Ovary (tissue), 9 donors: ENCODE results near the gene STT3B. TPM values are rescaled to one million over a fixed set of nuclear protein-coding genes. Genes with fewer than 3 reads are reported as not detected.

Experiments used
- DNase-seq, 5 donors: peaks; one replicate each; pipeline ENCODE4 v3.0.0-alpha.2; 2019 to 2020
- H3K27ac ChIP-seq, 2 donors: fragments of 200-600 bp; one replicate each; pipeline versions ENCODE4 v1.5.1 to v1.8.0; 2019 to 2022
- H3K27me3 ChIP-seq: fragments of 200-600 bp; one replicate; pipeline ENCODE4 v1.8.0; 2022
- H3K36me3 ChIP-seq: fragments of 200-600 bp; sonication (generic); one replicate; pipeline ENCODE4 v1.5.1; 2019
- H3K4me1 ChIP-seq: one replicate; pipeline ENCODE4 v1.8.1; 2013; ENCODE audit warnings: mild to moderate bottlenecking, moderate library complexity; ENCODE audit not compliant: insufficient read depth
- H3K4me3 ChIP-seq: fragments of 200-600 bp; sonication (generic); one replicate; pipeline ENCODE4 v1.5.1; 2017
- H3K9me3 ChIP-seq, 2 donors: fragments of 200-600 bp in 1 of 2; sonication (generic) in 1 of 2; one replicate each; pipeline versions ENCODE4 v1.5.1 to v1.8.1; 2013 to 2019; ENCODE audit warnings: mild to moderate bottlenecking in 1 of 2, moderate library complexity in 1 of 2
- EP300 ChIP-seq: sonication (generic); formaldehyde crosslinking; IDR thresholded peaks from one replicate; pipeline ENCODE4 v1.6.1; 2017; ENCODE audit warnings: antibody characterized with exemption
- POLR2A ChIP-seq: fragments of 450-650 bp; IDR thresholded peaks from one replicate; pipeline ENCODE4 v1.6.1; 2017; ENCODE audit warnings: antibody characterized with exemption, mild to moderate bottlenecking, moderate library complexity
- WGBS, 3 donors: extraction: QIAGEN DNeasy Blood & Tissue Kit in 1 of 3; methylation state at CpG; one replicate each; pipeline versions ENCODE4 v1.1.5 to v1.1.7; 2013 to 2017; 5-methylcytosine and 5-hydroxymethylcytosine counted together
- intact Hi-C, 4 donors: fragments of 100-400 bp; cut with DNase I; formaldehyde crosslinking; loops; one replicate each; pipeline versions ENCODE4 v1.11.0 to v1.15.1; 2022 to 2023
- polyA plus RNA-seq, 2 donors: library from polyadenylated mRNA; stranded (reverse); fragments of 200-250 nt in 1 of 2; fragments of 350-450 nt in 1 of 2; fragmentation: Illumina TruSeq in 1 of 2; extraction: RNeasy Lipid Tissue Mini Kit (QIAGEN cat#74804) in 1 of 2; gene quantifications; one replicate each; pipeline ENCODE4 v1.2.3, GENCODE V29; 2013 to 2014
- total RNA-seq, 7 donors: library from RNA; depleted of rRNA in 2 of 7; stranded (reverse); fragments of >200 nt in 2 of 7; fragmentation: NEBNext Ultra II Directional in 3 of 7; extraction: Animal tissue kit (Norgen Biotek cat#: 25700) in 3 of 7; gene quantifications; one replicate each; pipeline versions ENCODE4 v1.1.0 to v1.2.4, GENCODE V29; 2016 to 2023
- TF ChIP-seq, protein P1 (sequence below), 3 donors: fragments of 450-650 bp in 2 of 3; fragments of 200-600 bp in 1 of 3; IDR thresholded peaks; one replicate each; pipeline versions ENCODE4 v1.5.1 to v1.8.0; 2016 to 2022; ENCODE audit warnings: antibody characterized with exemption in 3 of 3, mild to moderate bottlenecking in 1 of 3
- donor health status: DM: no; HTN: no; CAD: no; lungs with moderate emphysema.
- donor health status: DM: no; HTN: no; CAD: no.
- donor health status: Bipolar disorder and iron deficiency.
- donor health status: DM: yes; HTN: yes; CAD: no.
- donor health status: DM: no; HTN: no; CAD: no.
- donor health status: DM: yes; HTN: yes; CAD: no.

STT3B gene
- total and polyA plus RNA-seq, 9 donors: 79.8 to 233 (median 137) TPM

GRCh38 chr3:31521468-31521867 is 11.3 kb upstream of the STT3B start:
- no peaks in the 10 kb centered on the region for H3K36me3 ChIP-seq
- H3K27me3 ChIP-seq: no peaks in the 10 kb centered on the region
- no peak for DNase-seq
- H3K4me3 ChIP-seq: no peak overlapping the region
- intact Hi-C loops: no loop called here
- no peaks in the 10 kb centered on the region for H3K4me1 ChIP-seq
- 99 to 100% (median 100%) methylated on average over 2 of the region's 2 CpGs for WGBS, 3 donors
- H3K27ac ChIP-seq: no peak overlapping the region
- no peaks in the 10 kb centered on the region for H3K9me3 ChIP-seq
- TF ChIP-seq, protein P1, sequence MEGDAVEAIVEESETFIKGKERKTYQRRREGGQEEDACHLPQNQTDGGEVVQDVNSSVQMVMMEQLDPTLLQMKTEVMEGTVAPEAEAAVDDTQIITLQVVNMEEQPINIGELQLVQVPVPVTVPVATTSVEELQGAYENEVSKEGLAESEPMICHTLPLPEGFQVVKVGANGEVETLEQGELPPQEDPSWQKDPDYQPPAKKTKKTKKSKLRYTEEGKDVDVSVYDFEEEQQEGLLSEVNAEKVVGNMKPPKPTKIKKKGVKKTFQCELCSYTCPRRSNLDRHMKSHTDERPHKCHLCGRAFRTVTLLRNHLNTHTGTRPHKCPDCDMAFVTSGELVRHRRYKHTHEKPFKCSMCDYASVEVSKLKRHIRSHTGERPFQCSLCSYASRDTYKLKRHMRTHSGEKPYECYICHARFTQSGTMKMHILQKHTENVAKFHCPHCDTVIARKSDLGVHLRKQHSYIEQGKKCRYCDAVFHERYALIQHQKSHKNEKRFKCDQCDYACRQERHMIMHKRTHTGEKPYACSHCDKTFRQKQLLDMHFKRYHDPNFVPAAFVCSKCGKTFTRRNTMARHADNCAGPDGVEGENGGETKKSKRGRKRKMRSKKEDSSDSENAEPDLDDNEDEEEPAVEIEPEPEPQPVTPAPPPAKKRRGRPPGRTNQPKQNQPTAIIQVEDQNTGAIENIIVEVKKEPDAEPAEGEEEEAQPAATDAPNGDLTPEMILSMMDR (IDR thresholded peaks at IDR 0.05): no peak
- TF ChIP-seq POLR2A (no peak), EP300 (no peak)

DNA sequence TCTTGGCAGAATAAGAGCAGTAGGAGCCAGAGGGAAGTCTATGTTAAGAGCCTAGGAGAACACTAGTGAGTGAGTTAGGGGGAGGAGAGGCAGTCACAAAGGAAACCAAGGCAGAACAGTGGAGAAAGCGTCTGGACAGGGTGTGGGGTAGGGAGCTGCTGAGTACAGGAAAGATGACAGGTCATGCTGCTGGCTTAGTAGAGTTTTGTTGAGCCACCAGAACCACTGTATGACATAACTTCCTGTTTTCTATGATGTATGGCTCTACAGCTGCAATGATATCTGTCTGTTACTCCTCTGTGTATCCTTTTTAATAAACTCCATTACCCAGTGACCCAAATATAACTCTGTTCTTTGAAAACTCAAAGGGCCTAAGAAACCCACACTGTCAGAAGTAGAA is 10.6 kb upstream of the STT3B start:
- TF ChIP-seq EP300 (no peak), POLR2A (no peak)
- TF ChIP-seq, protein P1 (IDR thresholded peaks at IDR 0.05): no peak
- WGBS, 3 donors: 59 to 89% (median 83%) methylated on average over 1 of the region's 1 CpG

DNA sequence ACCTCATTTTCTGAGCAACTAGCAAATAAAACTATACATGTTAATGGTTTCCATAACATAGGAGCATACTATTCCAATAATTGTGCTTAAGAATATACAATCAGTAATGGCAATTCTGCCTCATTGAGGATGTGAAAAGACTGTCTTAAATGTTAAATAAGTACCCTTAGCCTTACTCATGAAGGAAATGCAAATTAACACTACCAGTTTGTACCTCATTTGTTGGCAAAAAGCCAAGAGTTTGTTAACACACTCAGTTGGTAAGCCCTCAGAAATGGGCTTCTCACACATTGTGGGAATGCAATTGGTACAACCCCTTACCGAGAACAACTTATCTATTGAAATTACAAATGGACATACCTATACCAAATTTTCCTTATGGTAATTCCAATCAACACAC is 9.2 kb upstream of the STT3B start:
- intact Hi-C loops: no loop called here
- 91 to 100% (median 98%) methylated on average over 1 of the region's 1 CpG for WGBS, 3 donors
- H3K27me3 ChIP-seq: no peaks in the 10 kb centered on the region
- H3K27ac ChIP-seq: no peak overlapping the region
- no peaks in the 10 kb centered on the region for H3K36me3 ChIP-seq
- no peak overlapping the region for H3K4me3 ChIP-seq
- H3K4me1 ChIP-seq: no peaks in the 10 kb centered on the region
- no peak for TF ChIP-seq EP300
- TF ChIP-seq, protein P1 (IDR thresholded peaks at IDR 0.05): no peak
- TF ChIP-seq POLR2A: no peak
- no peak for DNase-seq
- no peaks in the 10 kb centered on the region for H3K9me3 ChIP-seq

More for the DNA sequence above, 10.6 kb upstream of the STT3B start:
- H3K27ac ChIP-seq: no peak overlapping the region
- intact Hi-C loops: no loop called here
- H3K9me3 ChIP-seq: no peaks in the 10 kb centered on the region
- H3K4me3 ChIP-seq: no peak overlapping the region
- no peaks in the 10 kb centered on the region for H3K4me1 ChIP-seq
- no peak for DNase-seq
- no peaks in the 10 kb centered on the region for H3K36me3 ChIP-seq
- H3K27me3 ChIP-seq: no peaks in the 10 kb centered on the region

DNA sequence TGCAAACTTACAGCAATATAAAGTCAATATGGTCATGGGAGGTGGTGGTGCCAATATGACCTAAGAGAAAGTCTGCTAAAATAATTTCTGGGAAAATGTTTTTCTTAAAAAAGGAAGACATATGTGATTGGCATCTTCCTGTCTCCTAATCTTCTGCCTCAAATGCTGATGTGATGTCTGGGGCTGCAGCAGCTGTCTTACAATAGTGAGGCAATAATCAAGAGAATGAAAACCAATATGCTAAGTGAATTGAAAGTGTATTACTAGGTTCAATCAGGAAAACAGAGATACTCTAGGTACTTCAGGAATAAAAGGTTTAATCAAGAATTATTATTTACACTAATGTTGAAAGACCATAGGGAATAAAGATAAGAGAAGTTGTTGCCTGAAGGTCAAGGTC is 7.2 kb upstream of the STT3B start:
- Histone ChIP-seq H3K27me3 (no peaks in the 10 kb centered on the region), H3K27ac (no peak overlapping the region), H3K9me3 (no peaks in the 10 kb centered on the region), H3K4me1 (peaks cover 2% of the 10 kb centered on the region), H3K4me3 (no peak overlapping the region), H3K36me3 (no peaks in the 10 kb centered on the region)
- TF ChIP-seq, protein P1 (IDR thresholded peaks at IDR 0.05): no peak
- TF ChIP-seq POLR2A (no peak), EP300 (no peak)
- intact Hi-C loops: no loop called here
- no peak for DNase-seq

GRCh38 chr3:31529421-31529820 is 3.3 kb upstream of the STT3B start:
- no peak overlapping the region for H3K4me3 ChIP-seq
- no peaks in the 10 kb centered on the region for H3K36me3 ChIP-seq
- H3K27me3 ChIP-seq: no peaks in the 10 kb centered on the region
- no peak for TF ChIP-seq POLR2A
- TF ChIP-seq EP300: no peak
- TF ChIP-seq, protein P1 (IDR thresholded peaks at IDR 0.05): no peak
- peaks cover 2% of the 10 kb centered on the region for H3K4me1 ChIP-seq
- no peaks in the 10 kb centered on the region for H3K9me3 ChIP-seq
- intact Hi-C loops: no loop called here
- WGBS, 3 donors: 0 to 44% (median 42%) methylated on average over 1 of the region's 1 CpG
- no peak overlapping the region for H3K27ac ChIP-seq
- DNase-seq: no peak
